Fibroblast of skin of scalp (primary cell): Measurements from ENCODE around the gene ZFAND6.
A peak's percentile ranks its signal among the peaks of the same experiment; 100 is the strongest.
"Not testable (repeated sequence)": the region's sequence is repeated elsewhere in the genome, so short reads cannot be mapped to it uniquely, and the experiment has no call there.

Source experiments
- DNase-seq: peaks from one replicate; pipeline ENCODE4 v3.0.0-alpha.2; 2013

ZFAND6 gene

DNA sequence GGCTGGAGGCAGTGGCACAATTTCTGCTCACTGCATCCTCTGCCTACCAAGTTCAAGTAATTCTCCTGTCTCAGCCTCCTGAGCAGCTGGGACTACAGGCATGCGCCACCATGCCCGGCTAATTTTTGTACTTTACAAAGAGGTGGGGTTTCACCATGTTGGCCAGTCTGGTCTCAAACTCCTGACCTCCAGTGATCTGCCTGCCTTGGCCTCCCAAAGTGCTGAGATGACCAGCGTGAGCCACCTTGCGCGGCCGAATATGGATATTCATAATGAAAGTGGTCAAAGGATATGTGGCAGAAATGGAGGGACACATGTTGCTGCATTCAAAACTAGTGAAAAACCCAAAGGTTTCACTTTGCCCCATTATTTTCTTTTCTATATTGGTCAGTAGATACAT lies 40.2 kb downstream of the ZFAND6 start:
- not testable (repeated sequence) for DNase-seq

DNA sequence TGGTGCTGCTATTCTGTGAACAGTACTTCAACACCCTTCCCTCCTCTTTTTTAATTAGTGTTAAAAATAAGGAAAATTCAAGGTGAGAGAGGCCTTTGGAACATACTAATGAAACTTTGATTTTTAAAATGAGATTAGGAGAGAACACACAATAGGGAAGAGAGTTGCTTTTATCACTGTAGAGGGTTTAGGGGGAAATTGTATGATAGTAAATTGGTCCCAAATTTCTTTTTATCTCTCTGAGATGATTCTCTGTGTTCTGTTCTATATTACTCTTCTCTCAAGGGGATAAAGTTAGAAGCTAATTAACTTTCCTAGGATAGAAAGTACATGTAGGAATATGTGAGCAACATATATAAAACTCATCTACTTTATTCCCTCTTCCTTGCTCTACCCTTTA lies 40.8 kb downstream of the ZFAND6 start:
- no peak for DNase-seq

DNA sequence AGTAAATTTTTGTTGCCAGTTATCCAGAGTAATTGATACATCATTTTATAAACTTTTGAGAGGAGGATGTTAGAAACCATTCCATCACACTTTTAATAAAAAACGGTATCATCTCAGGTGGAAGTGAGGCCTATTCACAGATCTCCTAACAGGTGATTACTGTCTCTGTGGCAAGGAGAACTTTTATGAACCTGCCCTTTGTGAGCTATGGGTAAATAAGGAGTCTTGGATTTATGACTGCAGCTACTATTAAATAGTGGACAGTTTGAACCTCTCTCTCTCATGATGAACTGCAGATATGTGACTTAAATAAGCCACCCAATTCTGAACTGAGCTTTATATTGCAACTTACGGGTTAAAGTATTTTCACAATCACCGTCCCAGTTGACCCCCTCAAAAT lies 45.7 kb downstream of the ZFAND6 start:
- no peak for DNase-seq

DNA sequence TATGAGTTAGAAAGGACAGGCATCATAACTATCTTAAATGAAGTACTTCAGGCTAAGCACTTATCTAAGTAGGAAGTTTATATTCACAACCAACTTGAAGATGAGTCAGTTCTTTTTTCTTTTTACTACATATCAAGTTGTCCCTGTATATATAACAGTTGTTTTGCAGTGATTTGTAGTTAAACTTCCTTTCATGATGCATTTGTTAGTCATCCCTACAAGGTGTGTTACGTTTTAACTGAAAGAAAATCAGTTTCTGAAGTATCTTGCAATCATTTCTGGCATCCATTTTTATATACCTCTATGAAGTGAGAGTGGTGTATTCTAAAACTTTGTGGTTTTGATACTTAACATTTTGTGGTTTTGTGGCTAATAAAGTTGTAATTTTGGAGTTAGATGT lies 46.1 kb downstream of the ZFAND6 start:
- DNase-seq: no peak

DNA sequence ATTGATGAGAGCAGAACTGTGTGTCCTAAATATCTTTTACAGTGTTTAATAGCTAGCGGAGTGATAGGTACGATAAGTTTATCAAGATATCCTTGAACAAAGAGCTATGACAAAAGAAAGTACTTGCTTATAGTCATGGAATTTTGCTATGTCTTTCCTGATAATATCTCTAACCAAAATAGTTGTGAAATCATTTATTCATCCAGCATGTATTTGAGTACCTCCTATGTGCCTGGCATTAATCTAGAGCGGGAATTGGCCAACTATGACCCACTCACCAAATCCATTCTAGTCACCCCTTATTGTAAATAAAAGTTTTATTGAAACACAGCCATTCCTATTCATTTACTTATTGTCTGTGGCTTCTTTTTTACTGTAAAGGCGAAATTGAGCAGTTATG lies 46.6 kb downstream of the ZFAND6 start:
- peak; percentile 21 for DNase-seq

DNA sequence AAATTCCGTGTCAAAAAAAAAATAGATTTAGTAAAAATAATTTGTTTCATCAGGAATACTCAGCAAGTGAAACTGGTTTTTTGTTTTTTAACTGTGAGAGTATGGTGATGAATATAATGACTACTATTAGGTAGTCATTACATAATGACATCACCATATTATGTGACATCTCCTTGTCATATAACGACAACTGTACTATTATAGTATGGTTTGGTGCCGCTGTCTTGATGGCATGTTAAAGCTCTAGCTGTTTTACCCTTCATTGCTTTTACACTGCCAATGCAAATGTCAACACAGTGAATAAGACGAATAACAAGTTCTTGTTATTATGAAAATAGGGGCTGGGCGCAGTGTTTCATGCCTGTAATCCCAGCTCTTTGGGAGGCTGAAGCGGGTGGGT lies 47.7 kb downstream of the ZFAND6 start:
- no peak for DNase-seq

DNA sequence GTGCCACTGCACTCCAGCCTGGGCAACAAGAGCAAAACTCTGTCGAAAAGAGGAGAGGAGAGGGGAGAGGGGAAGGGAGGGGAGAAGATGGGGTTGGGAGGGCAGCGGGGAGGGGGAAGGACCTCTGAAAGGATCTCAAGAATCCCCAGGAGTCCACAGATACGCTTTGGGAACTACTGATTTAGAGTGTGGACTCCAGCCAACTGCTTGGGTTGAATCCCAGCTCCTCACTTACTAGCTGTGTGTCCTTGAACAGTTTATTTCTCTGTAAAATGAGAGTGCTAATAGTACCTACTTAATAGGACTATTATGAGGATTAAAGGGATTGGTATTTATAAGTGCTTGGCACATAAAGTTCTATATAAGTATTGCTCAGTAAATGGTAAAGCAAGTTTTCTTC lies 48.3 kb downstream of the ZFAND6 start:
- DNase-seq: no peak

DNA sequence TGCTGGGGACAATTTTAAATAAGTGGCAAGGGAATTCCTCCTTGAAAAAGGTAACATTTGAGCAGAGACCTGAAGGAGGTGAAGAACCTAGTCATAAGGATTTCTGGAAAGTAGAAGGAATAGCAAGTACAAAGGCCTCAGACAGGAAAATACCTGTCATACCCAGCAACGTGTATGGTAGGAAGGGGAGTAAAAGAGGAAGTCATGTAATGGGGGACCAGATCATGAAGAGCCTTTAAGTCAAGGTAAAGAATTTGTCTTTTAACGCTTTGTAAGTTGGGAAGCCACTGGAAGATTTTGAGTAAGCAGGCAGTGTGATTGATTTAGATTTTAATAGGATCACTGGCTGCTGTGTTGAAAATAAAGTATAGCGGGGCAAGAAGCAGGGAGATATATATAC lies 49.9 kb downstream of the ZFAND6 start:
- no peak for DNase-seq

DNA sequence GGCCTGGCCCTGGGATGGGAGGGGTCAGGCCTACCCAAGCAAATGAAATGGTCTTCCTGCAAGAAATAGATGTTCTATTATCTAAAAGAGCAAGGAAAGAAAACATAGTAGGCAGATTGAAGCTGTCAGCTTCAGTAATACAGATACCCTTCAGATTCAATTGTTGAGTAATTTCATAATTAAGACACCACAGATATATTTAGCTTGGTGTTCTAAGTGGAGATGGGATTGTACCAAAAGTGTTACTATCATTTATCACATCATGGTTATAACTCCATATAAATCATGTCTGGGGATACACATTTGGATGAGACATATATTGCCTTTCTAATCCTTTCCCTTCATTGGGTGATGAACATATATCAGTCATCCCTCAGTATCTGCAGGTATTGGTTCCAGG lies 51.4 kb downstream of the ZFAND6 start:
- no peak for DNase-seq

DNA sequence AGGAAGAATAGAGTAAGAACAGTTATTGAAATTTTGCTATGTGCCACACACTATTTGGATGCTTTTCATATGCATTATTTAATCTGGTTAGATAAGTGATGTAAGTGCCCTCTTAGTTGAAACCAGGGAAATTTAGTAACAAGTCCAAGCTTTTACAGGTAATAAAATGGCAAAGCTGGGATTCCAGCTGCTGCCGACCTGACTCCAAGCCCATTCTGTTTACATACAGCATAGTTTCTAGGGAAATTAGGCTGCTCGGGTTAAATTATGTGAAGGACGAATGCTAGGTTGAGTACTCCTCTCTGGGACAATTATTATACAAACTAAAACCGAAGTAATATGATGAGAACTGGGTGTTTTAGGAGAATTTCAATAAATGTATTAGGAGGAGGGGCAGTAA lies 54.6 kb downstream of the ZFAND6 start:
- no peak for DNase-seq

DNA sequence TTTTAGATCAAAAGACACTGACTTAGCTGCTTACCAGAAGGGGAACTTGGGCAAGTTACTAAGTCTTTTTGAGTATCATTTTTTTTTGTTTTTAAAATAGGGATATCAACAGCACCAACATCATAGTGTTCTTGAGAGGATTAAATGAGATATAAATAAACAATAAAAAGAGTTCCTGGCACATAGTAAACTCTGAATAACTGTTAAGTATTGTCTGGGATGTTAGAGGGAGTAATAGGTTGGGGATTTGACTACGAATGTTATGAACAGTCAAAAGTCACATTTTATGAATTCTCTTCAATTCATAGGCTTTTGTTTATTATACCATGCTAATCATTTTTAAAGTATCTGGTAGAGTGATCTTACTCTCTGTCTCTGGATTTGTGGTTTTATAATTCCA lies 55.5 kb downstream of the ZFAND6 start:
- no peak for DNase-seq

DNA sequence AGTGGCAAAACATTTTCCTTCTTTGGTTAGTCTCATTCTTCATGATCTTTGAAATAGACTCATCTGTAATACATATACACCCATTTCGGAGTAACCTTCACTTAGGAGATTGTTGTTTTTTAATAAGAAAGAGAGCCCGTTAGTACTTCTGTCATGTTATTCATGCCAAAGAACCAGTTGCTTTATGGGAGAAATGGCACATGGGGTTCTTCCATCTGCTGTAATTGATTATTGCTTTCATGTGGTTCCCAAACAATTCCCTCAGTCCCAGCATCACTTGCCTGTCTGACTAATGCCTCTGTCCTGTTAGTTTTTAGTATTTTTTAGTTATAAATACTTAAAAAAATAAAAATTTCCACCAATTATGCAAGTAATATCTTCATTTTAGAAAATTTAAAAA lies 59.5 kb downstream of the ZFAND6 start:
- DNase-seq: no peak

DNA sequence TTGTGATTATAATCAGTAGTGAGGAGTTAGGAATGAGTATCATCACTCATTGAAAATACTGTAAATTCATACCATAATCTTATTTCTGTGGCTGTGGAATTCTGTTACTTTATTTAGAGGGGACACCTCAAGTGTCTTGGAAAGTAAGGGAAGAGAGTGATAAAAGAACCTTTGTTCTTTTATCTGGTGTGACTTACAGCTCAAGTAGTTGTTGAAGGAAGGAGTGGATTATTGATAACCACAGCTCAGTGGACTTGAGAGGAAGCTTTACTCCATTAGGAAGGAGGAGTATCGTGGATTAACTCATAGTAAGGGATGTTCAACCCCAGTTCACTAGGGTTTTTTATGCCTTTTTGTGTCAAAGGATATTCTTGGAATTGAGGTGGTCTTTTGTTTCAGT lies 61.2 kb downstream of the ZFAND6 start:
- no peak for DNase-seq

DNA sequence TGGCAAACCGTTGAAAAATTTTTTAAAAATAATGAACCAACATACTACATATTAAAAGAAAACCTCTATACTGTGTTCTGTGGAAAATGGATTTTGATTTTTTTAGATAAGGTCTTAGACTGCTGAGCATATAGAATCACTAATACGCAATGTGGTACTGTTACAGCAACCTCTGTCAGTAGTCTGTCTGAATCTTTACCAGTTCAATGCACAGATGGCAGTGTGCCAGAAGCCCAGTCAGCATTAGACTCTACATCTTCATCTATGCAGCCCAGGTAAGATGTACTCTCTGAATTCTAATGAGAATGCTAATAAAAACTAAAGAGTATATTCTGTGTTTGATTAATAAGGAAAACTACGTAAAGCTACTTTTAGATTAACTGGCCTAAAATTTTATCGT lies 62.1 kb downstream of the ZFAND6 start:
- DNase-seq: peak; percentile 2

DNA sequence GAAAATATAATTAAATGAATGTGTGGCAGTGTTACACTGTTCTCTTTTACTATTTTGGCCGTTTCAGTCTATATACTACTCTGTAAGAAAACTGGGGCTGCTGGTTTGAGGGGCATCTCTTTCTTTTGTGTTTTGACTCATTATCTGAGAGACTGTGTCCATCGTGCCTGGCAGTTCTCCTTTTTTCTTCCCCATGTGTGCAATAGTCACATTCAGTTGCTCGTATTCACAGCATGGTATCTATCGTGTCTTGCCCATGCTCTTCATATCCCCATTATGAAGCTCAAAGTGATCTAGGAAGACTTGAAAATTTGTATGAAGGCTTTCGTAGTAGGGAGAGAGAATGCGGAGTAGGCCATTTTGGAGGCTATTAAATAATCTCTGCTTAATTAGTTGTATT lies 63.6 kb downstream of the ZFAND6 start:
- no peak for DNase-seq

DNA sequence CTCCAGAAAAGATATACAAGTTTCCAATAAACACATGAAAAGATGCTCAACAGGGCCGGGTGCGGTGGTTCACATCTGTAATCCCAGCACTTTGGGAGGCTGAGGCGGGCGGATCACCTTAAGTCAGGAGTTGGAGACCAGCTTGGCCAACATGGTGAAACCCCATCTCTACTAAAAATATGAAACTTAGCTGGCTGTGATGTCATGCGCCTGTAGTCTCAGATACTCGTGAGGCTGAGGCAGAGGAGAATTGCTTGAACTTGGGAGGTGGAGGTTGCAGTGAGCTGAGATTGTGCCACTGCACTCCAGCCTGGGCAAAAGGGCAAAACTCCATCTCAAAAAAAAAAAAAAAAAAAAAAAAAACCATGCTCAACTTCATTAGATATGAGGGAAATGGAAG lies 67.8 kb downstream of the ZFAND6 start:
- not testable (repeated sequence) for DNase-seq

DNA sequence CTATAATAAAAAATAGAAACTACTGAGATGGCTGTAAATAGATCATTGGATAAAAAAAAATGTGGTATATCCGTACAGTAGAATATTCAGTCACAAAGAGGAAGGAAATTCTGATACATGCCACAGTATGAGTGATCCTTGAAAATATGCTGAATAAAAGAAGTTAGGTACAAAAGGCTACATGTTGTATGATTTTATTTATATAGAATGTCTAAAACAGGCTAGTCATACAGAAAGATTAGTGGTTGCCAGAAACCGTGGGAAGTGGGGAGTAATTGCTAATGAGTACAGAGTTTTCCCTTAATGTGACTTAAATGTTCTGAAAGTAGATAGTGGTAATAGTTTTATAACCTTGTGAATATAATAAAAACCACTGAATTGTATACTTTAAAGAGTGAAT lies 68.4 kb downstream of the ZFAND6 start:
- peak; percentile 8 for DNase-seq

DNA sequence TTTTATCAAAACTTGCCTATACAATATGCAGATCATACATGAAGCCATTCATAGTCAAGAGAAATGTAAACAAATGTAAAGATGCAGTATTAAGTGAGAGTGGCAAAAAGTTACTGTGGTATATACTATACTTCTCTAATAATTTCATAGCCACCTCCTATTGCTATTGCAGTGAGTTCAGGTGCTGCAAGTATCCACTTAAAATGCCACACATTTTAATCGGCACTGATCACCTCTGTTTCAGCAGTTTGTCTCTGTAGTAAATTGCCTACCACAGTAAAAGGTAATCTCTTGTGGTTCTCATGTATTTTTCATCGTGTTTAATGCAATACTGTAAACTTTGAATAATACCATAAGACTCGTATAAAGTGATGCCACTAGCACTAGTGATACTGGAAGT lies 72.9 kb downstream of the ZFAND6 start:
- DNase-seq: no peak

DNA sequence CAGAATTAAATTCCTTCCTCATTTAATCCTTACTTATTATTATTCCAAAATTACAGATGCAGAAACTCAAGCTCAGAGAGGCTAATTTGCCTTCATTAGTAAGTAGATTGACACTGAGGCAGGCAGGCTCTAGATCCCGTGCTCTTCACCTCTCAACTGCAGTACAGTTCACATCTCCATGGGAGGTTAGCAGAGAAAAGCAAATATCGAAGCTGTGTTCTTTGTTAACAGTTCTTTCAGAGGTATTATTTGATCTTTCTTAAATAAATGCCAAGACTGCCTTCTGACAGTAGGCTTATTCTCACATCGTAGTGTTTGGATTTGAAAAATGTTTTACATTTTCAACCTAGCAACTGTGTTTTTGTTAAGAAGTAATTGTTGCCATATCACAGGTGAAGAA lies 77.4 kb downstream of the ZFAND6 start:
- no peak for DNase-seq

DNA sequence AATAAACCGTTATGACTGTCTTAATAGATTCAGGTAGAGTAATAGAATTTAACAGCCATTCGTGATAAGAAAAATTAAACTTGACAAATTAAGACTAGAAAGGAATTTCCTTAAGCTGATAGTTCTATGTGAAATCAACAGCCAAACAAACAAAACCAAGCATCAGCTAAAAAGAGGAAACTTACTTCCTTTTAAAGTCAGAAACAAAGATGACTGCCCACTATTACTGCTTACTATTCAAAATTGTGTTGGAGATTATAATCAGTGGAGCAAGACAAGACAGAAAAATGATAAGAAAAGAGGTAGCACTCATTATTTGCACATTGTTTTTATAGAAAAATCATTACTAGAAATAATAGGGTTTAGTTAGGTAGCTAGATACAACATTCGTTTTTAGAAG lies 79.5 kb downstream of the ZFAND6 start:
- DNase-seq: no peak

DNA sequence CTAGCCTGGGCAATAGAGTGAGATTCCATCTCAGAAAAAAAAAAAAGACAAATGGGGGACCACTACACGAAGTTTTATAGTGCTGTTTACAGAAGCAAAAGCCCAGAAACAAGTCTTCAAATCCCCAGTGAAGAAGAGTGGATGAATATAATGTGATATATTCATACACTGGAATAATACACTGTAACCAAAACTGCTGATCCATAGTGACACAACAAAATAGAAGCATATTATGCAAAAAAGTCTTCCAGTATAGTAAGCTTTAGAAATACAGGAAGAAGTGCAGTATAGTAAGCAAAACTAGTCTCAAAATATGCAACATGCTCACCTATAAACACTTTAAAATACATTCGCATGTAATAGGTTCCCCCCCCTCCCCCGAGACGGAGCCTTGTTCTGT lies 81.4 kb downstream of the ZFAND6 start:
- DNase-seq: no peak

DNA sequence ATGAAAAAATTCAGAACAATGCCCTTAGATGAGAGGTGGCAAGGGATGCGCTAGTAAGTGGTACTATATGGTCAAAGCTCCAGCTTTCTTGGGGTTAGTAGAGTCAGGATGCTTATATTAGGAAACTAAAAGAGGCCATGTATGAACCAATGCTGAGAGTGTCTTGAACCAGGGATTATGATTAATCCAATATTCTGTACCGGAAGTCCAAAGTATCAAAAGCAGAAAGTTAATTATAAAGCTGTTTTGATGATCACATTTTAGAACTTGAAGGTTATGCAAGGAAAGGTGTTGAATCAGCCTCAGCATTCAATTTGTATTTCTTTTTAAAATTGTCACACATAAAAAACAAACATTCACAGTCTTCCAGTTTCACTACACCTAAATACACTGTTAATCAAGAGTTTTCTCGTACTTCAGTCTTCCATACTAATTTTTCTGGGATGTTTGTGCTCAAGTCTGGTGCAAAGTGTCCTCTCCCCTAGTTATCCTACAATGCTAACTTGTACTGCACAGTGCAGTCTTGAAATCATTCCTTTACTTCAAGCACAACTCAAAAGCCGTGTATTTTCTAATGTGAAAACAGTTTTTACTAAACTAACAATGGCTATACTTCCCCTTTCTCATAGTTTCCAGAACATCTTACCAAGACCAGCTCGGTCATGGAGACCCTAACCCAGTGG lies 82.6 kb downstream of the ZFAND6 start:
- no peak for DNase-seq

DNA sequence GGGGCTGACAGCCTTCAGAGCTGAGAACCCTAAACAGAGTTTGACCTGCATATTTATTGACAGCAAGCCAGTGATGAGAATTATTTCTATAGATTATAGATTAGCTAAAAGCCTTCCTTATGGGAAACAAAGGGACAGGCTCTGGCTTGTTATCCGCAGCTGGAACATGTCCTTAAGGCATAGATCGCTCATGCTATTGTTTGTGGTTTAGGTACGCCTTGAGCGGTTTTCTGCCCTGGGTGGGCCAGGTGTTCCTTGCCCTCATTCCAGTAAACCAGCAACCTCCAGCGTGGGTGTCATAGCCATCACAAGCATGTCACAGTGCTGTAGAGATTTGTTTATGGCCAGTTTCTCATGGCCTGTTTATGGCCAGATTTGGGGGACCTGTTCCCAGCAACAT lies 83.2 kb downstream of the ZFAND6 start:
- DNase-seq: no peak

DNA sequence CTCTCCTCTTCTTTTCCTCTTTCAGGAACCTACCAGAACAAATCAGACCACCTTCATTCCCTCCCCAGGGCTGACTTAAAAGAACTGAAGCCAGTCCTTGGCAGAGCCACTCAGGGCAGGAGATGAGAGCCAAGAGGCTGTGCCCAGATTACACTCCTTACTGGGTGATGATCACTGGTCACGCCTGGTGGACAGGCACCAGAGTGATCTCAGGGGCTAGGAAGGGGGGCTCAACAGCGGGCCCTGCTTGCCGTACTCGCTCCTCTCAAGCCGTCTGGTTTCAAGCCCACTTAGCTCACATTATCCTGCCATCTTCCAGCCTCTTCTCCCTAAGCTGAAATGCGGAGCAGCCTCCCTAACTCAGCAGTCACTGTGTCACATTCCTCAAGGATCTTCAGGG lies 91.7 kb downstream of the ZFAND6 start:
- DNase-seq: no peak

DNA sequence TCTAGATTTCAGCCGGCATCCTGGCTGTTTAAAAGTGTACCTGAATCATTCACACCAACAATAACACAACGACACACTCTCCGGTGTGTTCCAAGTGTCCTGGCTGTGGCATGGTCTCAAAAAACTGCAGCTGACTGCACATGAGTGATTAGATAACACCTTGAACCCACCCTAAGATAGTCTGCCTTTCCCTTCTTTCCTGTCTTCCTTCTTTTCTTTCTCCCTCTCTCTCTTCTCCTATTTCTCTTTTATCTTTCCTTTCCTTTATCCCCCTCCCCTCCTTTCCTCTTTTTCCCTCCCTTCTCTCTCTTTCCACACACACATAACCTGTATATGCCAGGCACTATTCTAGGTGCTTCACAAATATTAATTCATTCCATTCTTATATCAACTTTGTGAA lies 92.1 kb downstream of the ZFAND6 start:
- no peak for DNase-seq
